ENCODE data around the gene DIPK1C. TPM values are rescaled to one million over a fixed set of nuclear protein-coding genes. Genes with fewer than 3 reads are reported as not detected.

The DIPK1C gene
- total and polyA plus RNA-seq, 10 of the 15 experiments (the other 5 are each of a cell fraction or from before 2014, with no cell fraction given), result not detected

DNA sequence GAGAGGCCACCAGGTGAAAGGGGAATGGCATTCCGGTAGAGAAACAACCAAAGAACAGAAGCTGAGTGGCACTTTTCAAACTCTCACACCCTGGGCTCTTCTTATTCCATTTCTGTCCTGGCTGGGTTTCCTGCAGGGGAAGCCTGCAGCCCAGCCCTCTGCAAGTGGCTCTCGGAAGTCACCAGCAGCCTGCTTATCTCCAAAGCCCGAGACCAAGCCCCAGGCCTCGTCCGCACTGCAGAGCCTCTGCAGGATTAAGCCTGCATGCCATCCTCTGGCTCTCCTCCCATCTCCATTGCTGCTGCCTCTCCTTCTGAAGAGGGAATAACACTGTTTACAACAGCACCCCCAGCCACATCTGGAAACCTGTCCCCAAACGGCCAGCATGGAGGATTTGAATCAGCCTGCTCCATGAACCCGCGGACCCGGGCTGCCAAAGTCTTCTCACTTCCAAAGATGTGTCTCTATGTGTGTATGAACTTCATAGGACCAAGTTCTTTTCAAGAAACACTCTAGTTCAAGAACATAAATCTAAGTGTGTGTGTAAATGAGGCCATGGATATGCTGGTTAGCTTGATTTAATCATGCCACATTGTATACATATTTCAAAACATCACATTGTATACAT lies 54.2 kb downstream of the DIPK1C start (continued):
- TF ChIP-seq, protein P1, sequence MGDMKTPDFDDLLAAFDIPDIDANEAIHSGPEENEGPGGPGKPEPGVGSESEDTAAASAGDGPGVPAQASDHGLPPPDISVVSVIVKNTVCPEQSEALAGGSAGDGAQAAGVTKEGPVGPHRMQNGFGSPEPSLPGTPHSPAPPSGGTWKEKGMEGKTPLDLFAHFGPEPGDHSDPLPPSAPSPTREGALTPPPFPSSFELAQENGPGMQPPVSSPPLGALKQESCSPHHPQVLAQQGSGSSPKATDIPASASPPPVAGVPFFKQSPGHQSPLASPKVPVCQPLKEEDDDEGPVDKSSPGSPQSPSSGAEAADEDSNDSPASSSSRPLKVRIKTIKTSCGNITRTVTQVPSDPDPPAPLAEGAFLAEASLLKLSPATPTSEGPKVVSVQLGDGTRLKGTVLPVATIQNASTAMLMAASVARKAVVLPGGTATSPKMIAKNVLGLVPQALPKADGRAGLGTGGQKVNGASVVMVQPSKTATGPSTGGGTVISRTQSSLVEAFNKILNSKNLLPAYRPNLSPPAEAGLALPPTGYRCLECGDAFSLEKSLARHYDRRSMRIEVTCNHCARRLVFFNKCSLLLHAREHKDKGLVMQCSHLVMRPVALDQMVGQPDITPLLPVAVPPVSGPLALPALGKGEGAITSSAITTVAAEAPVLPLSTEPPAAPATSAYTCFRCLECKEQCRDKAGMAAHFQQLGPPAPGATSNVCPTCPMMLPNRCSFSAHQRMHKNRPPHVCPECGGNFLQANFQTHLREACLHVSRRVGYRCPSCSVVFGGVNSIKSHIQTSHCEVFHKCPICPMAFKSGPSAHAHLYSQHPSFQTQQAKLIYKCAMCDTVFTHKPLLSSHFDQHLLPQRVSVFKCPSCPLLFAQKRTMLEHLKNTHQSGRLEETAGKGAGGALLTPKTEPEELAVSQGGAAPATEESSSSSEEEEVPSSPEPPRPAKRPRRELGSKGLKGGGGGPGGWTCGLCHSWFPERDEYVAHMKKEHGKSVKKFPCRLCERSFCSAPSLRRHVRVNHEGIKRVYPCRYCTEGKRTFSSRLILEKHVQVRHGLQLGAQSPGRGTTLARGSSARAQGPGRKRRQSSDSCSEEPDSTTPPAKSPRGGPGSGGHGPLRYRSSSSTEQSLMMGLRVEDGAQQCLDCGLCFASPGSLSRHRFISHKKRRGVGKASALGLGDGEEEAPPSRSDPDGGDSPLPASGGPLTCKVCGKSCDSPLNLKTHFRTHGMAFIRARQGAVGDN (IDR thresholded peaks at IDR 0.05), result no peak
- no peak for TF ChIP-seq STAT3 (IDR thresholded peaks at IDR 0.05; ENCODE audit: low read depth, low read length)
- TF ChIP-seq RAD51 (IDR thresholded peaks at IDR 0.05), result no peak
- no peak for TF ChIP-seq MTA2 (IDR thresholded peaks at IDR 0.05; ENCODE audit: low read depth)
- TF ChIP-seq, protein P2, sequence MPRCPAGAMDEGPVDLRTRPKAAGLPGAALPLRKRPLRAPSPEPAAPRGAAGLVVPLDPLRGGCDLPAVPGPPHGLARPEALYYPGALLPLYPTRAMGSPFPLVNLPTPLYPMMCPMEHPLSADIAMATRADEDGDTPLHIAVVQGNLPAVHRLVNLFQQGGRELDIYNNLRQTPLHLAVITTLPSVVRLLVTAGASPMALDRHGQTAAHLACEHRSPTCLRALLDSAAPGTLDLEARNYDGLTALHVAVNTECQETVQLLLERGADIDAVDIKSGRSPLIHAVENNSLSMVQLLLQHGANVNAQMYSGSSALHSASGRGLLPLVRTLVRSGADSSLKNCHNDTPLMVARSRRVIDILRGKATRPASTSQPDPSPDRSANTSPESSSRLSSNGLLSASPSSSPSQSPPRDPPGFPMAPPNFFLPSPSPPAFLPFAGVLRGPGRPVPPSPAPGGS (IDR thresholded peaks at IDR 0.05; ENCODE audit: borderline replicate concordance, insufficient read depth, low read depth, low read length, poor library complexity, severe bottlenecking), result no peak
- no peak for TF ChIP-seq SUPT20H (IDR thresholded peaks at IDR 0.05; ENCODE audit: borderline replicate concordance, control insufficient read depth, low read depth, low read length)

DNA sequence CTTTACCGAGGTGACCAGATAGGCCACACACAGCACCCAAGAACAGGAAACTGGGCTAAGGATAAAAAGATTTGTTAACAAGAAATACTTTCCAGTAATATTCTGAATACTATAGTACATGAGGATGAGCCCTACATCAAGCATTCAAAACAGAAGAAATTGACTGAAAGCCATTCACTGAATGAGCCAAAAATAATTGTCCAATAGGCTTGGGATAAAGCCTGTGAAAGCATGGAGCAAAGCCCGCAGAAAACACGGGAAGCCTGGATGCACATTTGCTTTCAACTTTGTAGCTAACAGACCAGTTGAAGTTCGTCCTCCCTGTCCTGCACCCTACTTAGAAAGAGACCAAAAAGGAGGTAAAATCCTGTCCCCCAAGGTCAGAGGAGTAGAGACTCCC lies 56.3 kb downstream of the DIPK1C start:
- DNase-seq (ENCODE audit: low read depth, low spot score) (no peak), FAIRE-seq (no peak)
- no peak for TF ChIP-seq FOS (IDR thresholded peaks at IDR 0.05; ENCODE audit: borderline replicate concordance, extremely low read depth, insufficient read length)
- TF ChIP-seq KLF5 (IDR thresholded peaks at IDR 0.05; ENCODE audit: partially characterized antibody), result no peak
- no peak for TF ChIP-seq RCOR1 (conservative IDR thresholded peaks at IDR 0.05; ENCODE audit: low read depth, low read length)
- TF ChIP-seq, protein P3, sequence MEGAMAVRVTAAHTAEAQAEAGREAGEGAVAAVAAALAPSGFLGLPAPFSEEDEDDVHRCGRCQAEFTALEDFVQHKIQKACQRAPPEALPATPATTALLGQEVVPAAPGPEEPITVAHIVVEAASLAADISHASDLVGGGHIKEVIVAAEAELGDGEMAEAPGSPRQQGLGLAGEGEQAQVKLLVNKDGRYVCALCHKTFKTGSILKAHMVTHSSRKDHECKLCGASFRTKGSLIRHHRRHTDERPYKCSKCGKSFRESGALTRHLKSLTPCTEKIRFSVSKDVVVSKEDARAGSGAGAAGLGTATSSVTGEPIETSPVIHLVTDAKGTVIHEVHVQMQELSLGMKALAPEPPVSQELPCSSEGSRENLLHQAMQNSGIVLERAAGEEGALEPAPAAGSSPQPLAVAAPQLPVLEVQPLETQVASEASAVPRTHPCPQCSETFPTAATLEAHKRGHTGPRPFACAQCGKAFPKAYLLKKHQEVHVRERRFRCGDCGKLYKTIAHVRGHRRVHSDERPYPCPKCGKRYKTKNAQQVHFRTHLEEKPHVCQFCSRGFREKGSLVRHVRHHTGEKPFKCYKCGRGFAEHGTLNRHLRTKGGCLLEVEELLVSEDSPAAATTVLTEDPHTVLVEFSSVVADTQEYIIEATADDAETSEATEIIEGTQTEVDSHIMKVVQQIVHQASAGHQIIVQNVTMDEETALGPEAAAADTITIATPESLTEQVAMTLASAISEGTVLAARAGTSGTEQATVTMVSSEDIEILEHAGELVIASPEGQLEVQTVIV (IDR thresholded peaks at IDR 0.05; ENCODE audit: borderline replicate concordance, partially characterized antibody), result no peak
- TF ChIP-seq GATAD2B (conservative IDR thresholded peaks at IDR 0.05; ENCODE audit: low read depth), result no peak
- no peak for TF ChIP-seq ZSCAN29 (IDR thresholded peaks at IDR 0.05)
- TF ChIP-seq SMAD1 (IDR thresholded peaks at IDR 0.05; ENCODE audit: low read depth, partially characterized antibody), result no peak

More for the DNA sequence above, 56.3 kb downstream of the DIPK1C start:
- H3K36me3 ChIP-seq (ENCODE audit: control insufficient read depth in 2 of 2, insufficient read depth in 2 of 2, low read length in 1 of 2), result no peaks in the 10 kb centered on the region
- peaks cover 3 to 6% of the 10 kb centered on the region in 2 experiments for H3K27me3 ChIP-seq (replicated peaks in 1 of 2; ENCODE audit: control insufficient read depth in 2 of 2, insufficient read depth in 2 of 2, low read length in 1 of 2)
- ChIA-PET POLR2A (no interaction called here), CTCF (no interaction called here), SMC1A (ENCODE audit: uncharacterized antibody, unreplicated experiment) (no interaction called here), RAD21 (ENCODE audit: unreplicated experiment) (no interaction called here)
- H2AFZ ChIP-seq (ENCODE audit: control insufficient read depth, low read depth, low read length), result no peak overlapping the region
- no peaks in the 10 kb centered on the region for H3K79me2 ChIP-seq (ENCODE audit: control insufficient read depth, insufficient read depth, low read length)
- intact Hi-C loops (cut with micrococcal nuclease; ENCODE audit: unreplicated experiment) (no loop called here), in situ Hi-C loops (cut with MboI) (no loop called here)
- H3K4me2 ChIP-seq (ENCODE audit: control insufficient read depth, insufficient read depth), result no peak overlapping the region
- 48% methylated on average over 4 of the region's 4 CpGs for WGBS (ENCODE audit: insufficient coverage, insufficient replicate concordance, low lambda C conversion rate, missing lambda C conversion rate)
- no TSS peak for BruUV-seq (replicated peaks)
- H4K20me1 ChIP-seq (ENCODE audit: control insufficient read depth, insufficient read depth), result no peaks in the 10 kb centered on the region
- ATAC-seq, result no peak
- H3K9me3 ChIP-seq (replicated peaks; ENCODE audit: control insufficient read depth, insufficient read depth, low read length), result no peaks in the 10 kb centered on the region
- H3K4me1 ChIP-seq (ENCODE audit: control insufficient read depth, insufficient read depth, low read length), result no peaks in the 10 kb centered on the region
- no peak overlapping the region for H3K4me3 ChIP-seq
- no peak overlapping the region for H3K27ac ChIP-seq (ENCODE audit: control insufficient read depth, insufficient read depth)
- H3K9ac ChIP-seq (ENCODE audit: control insufficient read depth, insufficient read depth, low read length), result no peak overlapping the region
